NCI-H2081 treated with DMSO at 0.1 percent for 48 hours (cell line): ENCODE data around the gene PDE8B.

Source experiments
- DNase-seq: peaks from one replicate; lab custom pipeline; 2025; lab: John Stamatoyannopoulos, UW

PDE8B gene

DNA sequence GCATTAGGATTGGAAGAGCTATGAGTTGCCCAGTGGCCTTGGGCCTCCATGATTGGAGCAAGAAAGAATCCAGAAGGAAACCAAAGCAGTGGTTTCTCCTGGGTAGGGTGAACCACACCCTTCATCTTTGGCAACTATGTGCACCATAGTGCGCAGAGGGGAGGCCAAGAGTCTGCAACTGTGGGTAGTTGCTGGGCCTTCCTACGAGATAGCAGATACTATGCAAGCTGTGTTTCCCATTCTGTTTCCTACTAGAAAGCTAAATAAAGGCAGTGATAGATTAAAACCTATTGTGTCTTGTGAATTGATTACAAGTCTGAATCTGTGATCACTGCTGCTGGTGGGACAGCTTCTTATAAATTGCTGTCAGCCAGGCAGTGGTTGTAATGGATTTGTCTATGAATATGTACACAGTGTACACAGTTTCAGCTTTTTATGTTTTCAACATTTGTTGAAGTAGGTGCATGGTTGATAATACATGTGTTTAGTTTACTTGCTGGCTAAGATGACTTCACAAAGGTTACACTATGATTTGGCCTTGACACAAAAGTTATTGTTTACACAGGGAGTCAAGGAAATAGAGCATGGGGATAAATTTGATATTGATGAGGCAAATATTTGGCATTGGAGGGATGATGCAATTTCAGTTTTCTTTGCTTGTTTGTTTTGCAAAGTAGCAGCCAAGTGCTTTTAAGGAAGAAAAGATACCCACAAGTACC lies 23.7 kb upstream of the PDE8B start:
- DNase-seq: no peak

DNA sequence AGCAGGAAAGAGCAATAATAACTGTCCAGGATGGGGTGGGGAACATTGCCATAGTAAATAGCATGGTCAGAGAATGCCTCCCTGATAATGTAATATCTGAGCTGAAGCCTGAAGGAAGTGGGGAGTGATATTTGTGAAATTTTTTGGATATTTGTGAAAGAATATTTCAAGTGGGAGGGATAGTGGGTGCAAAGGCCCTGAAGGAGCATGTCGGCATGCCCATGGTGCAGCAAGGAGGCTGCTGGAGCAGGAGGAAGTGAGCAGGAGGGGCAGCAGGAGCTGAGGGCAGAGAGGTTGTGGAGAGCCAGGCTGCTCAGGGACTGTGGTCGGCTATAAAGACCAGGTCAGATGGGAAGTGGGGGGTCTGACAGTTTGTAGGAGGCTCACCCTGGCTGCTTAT lies 21.1 kb upstream of the PDE8B start:
- DNase-seq: no peak

DNA sequence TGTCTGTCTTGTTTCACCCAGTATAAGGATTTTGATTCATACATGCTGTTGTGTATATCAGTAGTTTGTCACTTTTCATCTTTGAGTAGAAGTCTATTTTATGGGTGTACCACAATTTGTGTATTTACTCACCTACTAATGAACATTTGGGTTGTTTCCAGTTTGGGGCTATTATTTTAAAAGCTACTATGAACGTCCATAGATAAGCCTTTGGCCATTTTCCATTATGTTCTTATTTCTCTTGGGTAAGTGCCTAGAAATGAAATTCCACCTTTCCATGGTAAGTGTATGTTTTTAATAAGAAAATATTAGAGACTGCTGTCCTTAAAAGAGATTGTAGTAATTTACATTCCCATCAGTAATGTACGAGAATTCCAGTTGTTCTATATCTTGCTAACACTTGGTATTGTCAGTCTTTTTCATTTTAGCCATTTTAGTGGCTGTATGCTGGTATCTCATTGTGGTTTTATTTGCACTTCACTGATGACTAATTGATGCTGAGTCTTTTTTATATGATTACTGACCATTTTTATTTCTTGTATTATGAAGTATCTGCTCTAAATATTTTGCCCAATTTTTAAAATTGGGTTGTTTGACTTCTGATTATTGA lies 17.9 kb upstream of the PDE8B start:
- no peak for DNase-seq

DNA sequence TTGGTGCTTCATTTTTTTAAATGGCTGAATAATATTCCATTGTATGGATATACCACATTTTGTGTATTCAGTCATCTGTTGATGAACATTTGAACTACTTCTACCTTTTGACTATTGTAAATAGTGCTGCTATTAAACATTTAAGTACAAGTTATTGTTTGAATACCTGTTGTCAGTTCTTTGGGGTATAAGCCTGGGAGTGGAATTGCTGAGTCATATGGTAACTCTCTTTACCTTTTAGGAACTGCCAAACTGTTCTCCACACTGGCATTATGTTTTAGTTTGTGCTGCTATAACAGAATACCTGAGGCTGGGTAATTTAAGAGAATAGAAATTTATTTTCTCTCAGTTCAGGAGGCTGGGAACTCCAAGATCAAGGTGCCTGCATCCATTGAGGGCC lies 15.7 kb upstream of the PDE8B start:
- no peak for DNase-seq

DNA sequence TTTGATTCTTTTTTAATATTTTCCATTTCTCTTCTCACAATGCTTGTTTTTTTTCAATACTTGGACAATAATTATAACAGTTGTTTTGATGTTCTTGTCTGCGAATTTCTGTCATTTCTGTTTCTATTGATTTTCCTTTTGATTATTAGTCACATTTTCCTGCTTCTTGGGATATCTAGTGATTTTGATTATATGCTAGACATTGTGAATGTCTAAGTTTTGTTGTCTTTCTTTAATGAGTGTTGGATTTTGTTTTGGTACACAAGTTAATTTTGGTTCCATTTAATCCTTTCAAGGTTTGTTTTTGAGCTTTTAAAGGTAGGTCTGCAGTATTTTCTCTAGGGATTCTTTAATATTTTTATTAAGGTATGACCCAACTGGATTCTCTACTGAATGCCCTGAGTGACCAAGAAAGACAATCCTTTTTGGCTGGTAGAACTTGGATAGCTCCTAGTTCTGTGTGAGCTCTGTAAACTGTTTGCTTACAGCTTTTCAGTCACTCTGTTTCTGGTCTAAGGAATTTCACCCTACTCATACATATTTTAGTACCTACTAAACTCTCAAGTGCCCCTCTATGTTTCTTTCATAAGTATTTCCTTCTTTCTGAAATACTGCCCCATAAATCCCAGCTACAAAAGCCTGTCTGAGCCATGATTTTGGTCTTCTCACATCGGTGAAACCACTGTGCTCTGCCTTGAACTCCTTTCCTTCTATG lies 12.5 kb upstream of the PDE8B start:
- DNase-seq: no peak

- DNase-seq: no peak
Measured at GRCh38 chr5:77200663-77201062, 9.8 kb upstream of the PDE8B start.

DNA sequence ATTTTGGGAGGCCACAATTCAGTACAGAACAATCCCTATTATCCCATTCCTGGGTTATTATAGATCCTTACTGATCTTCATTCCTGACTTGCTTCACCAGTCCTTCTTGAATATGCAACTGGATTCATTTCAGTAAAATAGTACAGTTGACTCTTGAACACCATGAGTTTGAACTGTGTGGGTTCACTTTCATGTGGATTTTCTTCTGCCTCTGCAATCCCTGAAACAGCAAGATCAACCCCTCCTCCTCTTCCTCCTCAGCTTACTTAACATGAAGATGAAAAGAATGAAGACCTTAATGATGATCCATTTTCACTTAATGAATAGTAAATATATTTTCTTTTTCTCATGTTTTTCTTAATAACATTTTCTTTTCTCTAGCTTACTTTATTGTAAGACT lies 8.3 kb upstream of the PDE8B start:
- DNase-seq: no peak

DNA sequence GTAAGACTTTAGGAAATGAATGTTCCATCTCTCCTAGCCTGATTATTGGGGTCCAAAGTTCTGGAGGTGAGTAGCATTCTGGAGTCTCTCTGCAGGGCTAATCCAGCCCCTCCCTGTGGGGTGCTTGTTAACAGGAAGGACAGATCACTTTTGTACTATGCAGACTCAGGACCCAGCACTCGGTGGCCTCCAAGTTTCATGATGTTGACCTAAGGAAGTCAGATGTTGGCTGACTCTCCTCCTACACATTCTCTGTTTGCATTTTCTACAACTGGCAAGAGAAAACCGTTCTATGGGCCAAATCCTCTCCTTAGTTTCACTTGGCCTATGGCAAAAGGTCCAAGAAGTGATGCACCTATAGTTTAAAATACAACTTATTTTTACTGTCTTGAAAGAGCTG lies 5.5 kb upstream of the PDE8B start:
- DNase-seq: no peak

- DNase-seq: no peak
Measured at GRCh38 chr5:77208507-77209163, 1.8 kb upstream of the PDE8B start.

DNA sequence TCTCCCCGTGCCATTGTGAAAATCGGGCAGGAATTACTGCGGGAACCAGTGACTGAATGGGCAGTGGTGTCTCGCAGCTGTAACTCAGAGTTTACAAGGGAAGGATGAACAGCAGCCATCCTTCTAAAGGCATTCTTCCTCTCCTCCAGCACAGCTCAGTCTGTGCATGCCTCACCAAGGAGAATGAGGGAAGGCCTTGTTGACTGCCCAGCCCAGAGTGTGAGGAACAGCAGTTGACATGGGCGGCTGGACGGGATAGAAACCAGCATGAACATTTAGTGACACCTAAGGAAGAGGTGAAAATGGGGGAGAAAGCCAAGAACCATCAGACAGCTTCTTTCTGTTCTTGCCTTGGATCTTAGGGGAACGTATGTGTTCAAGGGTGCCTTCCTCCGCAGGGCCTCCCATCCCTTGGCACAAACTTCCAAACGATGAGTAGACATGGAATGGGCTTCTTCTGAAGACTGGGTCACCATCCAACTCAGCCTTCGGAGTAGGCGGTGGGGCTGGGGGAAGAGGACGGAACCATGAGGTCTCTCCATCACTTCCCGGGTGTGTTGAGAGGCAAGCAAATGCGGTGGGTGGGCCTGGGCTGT lies 887 bp upstream of the PDE8B start:
- no peak for DNase-seq

DNA sequence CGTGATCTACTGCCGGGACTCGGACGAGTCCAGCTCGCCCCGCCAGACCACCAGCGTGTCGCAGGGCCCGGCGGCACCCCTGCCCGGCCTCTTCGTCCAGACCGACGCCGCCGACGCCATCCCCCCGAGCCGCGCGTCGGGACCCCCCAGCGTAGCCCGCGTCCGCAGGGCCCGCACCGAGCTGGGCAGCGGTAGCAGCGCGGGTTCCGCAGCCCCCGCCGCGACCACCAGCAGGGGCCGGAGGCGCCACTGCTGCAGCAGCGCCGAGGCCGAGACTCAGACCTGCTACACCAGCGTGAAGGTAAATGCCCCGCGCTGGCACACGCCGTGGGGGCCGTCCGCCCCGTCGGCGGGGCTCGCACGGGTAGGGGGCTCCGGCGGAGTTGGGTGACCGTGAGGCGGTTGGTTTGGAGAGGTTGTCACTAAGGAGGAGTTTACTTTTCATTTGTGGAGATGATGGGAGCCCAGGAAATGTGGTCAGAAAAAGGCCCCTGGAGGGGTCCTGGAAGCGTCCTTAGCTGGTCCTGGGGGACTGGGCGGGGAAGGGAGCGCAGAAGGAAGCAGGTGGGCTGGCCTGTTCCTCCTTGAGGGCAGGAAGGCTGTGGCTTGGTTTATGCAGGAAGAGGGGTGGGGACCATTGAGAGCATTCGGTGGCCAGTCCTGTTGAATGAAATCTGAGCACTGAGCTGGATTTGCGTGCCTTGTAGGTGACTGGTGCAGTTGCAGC lies 647 bp downstream of the PDE8B start:
- DNase-seq: no peak

DNA sequence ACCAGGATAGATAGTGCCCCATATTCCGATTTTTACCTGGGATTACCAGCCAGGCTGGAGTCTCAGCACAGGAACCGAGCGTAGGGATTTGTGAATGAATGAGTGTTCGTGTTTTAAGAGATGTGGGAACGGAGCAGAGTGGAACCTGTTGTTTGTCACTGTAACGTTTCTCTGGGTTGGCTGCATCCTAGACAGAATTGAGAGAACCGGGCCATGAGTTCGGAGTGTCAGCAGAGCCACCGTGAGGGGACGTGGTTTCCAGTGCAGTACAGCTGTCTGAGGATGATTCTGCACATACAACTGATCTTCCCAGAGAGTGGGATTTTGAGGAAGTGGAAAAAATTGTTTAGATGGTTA lies 1.2 kb downstream of the PDE8B start:
- no peak for DNase-seq

GRCh38 chr5:77213601-77214000 lies 3.1 kb downstream of the PDE8B start:
- DNase-seq: no peak

GRCh38 chr5:77214151-77214550 lies 3.7 kb downstream of the PDE8B start:
- DNase-seq: no peak

DNA sequence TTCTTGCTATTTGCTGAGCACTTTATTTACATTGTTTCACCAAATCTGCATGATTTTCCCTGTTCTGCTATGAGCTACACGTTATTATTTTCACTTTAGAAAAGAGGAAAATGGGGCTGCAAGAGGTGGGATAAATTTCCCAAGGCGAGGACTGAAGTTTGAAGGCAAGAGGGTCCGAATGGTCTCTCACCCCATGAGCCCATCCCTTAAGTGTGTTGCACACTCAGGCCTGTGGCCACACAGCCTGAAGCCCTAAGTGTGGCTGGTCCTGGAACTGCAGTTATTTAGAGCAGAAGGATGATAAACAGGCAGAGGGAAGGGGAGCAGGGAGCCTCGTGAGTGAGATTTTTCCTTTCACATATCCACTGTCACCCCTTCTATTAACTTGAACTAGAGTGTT lies 7.8 kb downstream of the PDE8B start:
- no peak for DNase-seq

- DNase-seq: no peak
Measured at GRCh38 chr5:77221115-77221514, 10.6 kb downstream of the PDE8B start.

DNA sequence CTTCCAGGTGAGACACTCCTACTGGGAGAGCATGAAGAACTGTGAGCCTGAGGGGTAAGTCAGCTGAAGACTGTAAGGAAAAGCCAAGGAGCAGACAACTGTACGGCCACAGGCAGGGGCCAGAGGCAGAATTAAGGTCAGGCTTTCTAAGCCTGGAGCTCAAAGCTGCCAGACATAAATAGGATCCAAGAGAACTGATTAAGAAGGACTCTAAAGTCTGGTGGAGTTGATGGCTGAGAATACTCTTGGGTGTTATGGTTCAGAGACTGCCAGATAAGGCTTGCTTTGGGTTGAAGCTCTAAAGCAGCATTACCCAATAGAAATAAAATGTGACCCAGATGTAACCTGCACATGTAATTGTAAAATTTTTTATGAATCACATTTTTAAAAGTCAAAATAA lies 12.2 kb downstream of the PDE8B start:
- DNase-seq: no peak

GRCh38 chr5:77223653-77224052 lies 13.2 kb downstream of the PDE8B start:
- no peak for DNase-seq

DNA sequence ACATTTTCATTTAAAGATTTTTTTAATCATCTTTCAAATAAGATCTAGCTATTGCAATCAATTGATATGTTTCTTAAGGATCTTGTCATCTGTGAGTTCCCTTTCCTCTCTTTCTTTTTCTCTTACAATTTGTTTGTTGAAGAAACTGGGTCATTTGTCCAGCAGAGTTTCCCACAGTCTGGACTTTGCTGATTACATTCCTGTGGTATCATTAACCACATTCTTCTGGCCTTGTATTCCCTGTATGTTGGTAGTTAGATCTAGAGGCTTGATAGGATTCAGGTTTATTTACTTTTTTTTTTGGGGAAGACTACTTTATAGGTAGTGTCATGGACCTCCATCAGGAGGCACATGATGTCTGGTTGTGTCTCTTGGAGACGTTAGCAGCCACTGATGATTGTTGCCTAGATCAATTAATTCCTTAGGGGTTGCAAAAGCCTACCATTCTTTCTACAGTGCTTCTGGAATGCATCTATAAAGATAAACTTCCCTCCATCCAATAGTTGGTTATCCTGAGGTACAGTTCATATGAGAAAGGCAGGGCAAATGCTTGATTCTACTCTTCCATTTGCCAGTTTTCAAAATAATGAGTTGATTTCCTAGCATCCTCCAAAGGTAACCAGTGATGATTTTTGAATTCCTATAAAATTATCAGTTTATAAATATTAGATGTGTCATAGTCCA lies 14.3 kb downstream of the PDE8B start:
- DNase-seq: no peak

DNA sequence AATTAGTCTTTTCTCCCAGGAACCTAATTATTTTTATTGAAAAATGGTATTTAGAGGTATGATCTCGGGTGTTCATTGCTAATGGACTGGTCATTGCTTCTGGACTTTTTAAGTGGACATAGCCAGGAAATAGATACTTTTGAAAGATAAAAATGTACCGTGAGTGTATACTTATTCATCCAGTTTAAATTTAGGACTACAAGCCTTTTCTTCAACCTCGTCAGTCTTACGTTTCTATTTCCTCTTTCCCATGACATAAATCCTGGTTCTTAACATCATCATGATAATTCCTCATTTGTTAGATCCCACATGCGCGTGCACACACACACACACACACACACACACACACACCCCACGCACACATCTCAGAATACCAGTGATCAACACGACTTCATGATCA lies 15.1 kb downstream of the PDE8B start:
- DNase-seq: no peak

GRCh38 chr5:77229887-77230286 lies 19.4 kb downstream of the PDE8B start:
- no peak for DNase-seq
